HFF-Myc (cell line): Measurements from ENCODE around the gene ACAN.

Source experiments
- DNase-seq: peaks from one replicate; pipeline ENCODE4 v3.0.0-alpha.2; 2011; ENCODE audit warnings: low read depth; ENCODE audit errors: extremely low read depth
- H3K4me3 ChIP-seq: replicated peaks from 2 replicates; pipeline ENCODE4 v1.5.1; 2011; ENCODE audit warnings: low read depth, mild to moderate bottlenecking, control low read depth, low read length
- TF ChIP-seq, protein P1 (sequence below): IDR thresholded peaks from 2 replicates; pipeline ENCODE4 v1.5.1; 2012; ENCODE audit warnings: mild to moderate bottlenecking, low read depth, low read length, control low read depth; ENCODE audit errors: missing control alignments

Gene ACAN

DNA sequence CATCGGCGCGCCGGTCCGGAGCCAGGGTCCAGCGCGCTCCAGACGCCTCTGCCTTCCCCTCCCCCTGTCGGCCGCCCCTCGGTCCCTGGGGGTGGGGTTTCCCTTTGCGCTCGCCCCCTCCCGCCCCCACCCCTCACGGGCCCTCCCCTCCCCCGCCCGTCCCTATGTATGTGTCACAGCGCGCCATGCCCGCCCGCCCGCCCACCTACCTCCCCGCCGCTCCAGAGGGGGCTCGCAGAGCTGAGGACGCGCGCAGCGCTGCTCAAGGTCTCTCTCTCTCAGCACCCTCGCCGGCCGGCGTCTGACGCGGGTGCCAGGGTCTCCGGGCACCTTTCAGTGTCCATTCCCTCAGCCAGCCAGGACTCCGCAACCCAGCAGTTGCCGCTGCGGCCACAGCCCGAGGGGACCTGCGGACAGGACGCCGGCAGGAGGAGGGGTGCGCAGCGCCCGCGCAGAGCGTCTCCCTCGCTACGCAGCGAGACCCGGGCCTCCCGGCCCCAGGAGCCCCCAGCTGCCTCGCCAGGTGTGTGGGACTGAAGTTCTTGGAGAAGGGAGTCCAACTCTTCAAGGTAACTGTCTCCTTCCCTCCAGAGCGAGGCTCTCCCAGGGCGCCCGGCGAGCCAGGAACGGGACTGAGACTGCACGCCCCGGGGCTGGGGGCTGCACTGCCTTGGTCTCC, at the start of gene ACAN:
Gene ACAN, plus strand, starts transcription at position 196 of the 679 bp plus-strand sequence. CDS start 32,771 bp downstream, outside the sequence.
- TF ChIP-seq, protein P1, sequence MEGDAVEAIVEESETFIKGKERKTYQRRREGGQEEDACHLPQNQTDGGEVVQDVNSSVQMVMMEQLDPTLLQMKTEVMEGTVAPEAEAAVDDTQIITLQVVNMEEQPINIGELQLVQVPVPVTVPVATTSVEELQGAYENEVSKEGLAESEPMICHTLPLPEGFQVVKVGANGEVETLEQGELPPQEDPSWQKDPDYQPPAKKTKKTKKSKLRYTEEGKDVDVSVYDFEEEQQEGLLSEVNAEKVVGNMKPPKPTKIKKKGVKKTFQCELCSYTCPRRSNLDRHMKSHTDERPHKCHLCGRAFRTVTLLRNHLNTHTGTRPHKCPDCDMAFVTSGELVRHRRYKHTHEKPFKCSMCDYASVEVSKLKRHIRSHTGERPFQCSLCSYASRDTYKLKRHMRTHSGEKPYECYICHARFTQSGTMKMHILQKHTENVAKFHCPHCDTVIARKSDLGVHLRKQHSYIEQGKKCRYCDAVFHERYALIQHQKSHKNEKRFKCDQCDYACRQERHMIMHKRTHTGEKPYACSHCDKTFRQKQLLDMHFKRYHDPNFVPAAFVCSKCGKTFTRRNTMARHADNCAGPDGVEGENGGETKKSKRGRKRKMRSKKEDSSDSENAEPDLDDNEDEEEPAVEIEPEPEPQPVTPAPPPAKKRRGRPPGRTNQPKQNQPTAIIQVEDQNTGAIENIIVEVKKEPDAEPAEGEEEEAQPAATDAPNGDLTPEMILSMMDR: no peak
- H3K4me3 ChIP-seq: no peak within 1 kb of the TSS
- no peak for DNase-seq

DNA sequence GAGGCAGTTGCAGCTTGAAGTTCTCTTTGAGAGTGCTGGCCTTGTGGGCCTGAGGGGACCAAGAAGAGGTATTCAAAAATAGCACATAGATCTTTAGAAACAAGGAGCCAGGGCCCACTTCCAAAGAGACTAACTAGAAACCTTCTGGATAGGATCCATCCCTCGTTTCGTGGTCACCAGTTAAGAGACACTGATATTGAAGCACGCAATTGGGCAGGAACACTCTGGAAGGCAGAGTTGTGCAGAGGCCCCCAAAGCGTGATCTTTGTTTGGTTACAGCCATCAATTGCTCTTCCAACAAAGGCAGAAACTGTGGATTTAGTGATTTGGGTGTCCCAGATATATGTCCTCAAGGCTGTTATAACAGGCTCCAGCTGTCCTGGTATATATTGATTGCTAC, 46.7 kb upstream of the ACAN start:
- TF ChIP-seq, protein P1: no peak
- no peak overlapping the region for H3K4me3 ChIP-seq
- DNase-seq: no peak

DNA sequence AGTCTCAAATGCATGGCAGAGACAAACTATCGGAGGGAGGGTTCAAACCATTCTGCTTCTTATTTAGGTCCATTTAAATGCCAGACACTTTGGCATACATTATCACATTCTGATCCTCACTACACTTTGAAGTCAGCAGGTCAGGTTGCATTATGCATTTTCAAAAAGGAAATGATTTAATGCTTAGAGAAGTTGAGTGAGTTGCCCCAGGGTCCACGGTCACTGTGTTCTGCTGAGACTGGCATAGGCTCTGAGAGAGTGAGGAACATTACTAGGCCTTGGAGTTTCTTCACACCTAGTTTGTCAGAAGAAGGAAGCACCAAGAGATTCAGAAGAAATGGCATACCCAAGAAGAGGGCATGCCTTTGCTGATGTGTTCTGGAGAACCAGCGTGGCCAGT, 46.3 kb upstream of the ACAN start:
- TF ChIP-seq, protein P1: no peak
- no peak overlapping the region for H3K4me3 ChIP-seq
- no peak for DNase-seq

DNA sequence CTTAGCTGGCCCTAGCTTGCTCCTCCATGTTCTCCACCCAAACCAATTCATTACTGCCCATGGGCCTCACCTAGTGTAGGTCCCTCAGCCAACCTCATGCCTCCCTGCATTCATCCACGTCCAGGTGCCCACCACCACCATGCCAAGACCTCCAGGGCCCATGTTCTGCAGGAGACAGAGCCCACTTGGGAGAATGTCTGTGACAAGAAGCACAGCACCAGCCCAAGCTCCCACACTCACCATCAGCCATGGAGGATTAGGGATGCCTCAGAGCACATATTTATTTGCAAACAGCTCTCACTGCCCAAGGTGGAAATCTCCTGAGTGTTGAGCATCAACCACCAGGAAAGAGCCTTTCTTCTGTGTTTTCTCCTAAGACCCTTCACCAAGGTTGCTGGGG, 43.4 kb upstream of the ACAN start:
- DNase-seq: no peak
- no peak overlapping the region for H3K4me3 ChIP-seq
- TF ChIP-seq, protein P1: no peak

DNA sequence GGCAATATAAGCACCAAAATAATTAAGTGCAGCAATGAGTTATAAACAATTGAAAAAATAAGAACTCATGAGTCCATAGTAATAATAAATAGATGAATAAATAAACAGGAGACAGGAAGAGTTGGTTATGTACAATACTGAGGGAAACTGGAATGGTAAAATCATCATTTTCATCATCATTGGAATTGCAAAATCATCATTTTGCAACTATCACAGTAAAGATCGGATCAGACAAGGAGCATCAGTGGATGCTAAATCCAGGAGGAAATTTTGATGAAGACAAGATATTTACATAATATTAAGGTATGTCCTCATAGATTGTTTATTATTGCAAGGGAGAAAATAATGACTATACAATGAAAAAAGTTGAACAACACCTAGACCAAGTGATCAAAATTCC, 38.8 kb upstream of the ACAN start:
- TF ChIP-seq, protein P1: no peak
- DNase-seq: no peak
- no peak overlapping the region for H3K4me3 ChIP-seq

DNA sequence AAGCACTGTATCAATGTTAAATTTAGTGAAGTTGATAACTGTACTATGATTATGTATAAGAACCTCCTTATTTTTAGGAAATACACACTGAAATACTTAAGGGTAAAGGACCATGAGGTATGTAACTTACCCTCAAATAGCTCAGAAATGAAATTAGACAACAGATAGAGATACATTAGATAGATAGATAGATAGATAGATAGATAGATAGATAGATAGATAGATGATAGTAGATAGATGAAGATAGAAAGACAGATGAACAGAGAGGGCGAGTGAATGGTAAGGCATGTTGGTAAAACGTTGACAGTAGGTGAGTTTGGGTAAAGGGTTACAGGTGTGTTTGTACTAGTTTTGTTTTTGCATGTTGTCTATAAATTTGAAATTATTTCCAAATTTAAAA, 38.0 kb upstream of the ACAN start:
- TF ChIP-seq, protein P1: no peak
- no peak for DNase-seq

More for the DNA sequence above, 38.0 kb upstream of the ACAN start:
- no peak overlapping the region for H3K4me3 ChIP-seq
